Measurements from ENCODE around the gene GPR141.

GRCh38 chr7:37741776-37742175, 58.2 kb downstream of the GPR141 start:
- TF ChIP-seq POLR2A (IDR thresholded peaks at IDR 0.05; ENCODE audit: low read depth, low read length) (no peak), TAF1 (IDR thresholded peaks at IDR 0.05; ENCODE audit: borderline replicate concordance, low read depth, low read length) (no peak)
